SU-DHL-6 (cell line): Measurements from ENCODE around the gene RAD9A.

Source experiments
- EZH2phosphoT487 ChIP-seq: fragments of 200-600 bp; sonication (generic), shearing (Covaris generic); conservative IDR thresholded peaks from 2 replicates; pipeline ENCODE4 v1.6.1; 2018; ENCODE audit warnings: mild to moderate bottlenecking, antibody characterized with exemption, low read length, moderate library complexity, mixed read lengths
- TF ChIP-seq, protein P1 (sequence below): fragments of 200-600 bp; sonication (generic); IDR thresholded peaks from one replicate; pipeline ENCODE4 v1.5.1; 2017; ENCODE audit warnings: antibody characterized with exemption, mild to moderate bottlenecking, low read length, moderate library complexity; ENCODE audit not compliant: insufficient read depth, poor library complexity, severe bottlenecking

- TF ChIP-seq, protein P1, sequence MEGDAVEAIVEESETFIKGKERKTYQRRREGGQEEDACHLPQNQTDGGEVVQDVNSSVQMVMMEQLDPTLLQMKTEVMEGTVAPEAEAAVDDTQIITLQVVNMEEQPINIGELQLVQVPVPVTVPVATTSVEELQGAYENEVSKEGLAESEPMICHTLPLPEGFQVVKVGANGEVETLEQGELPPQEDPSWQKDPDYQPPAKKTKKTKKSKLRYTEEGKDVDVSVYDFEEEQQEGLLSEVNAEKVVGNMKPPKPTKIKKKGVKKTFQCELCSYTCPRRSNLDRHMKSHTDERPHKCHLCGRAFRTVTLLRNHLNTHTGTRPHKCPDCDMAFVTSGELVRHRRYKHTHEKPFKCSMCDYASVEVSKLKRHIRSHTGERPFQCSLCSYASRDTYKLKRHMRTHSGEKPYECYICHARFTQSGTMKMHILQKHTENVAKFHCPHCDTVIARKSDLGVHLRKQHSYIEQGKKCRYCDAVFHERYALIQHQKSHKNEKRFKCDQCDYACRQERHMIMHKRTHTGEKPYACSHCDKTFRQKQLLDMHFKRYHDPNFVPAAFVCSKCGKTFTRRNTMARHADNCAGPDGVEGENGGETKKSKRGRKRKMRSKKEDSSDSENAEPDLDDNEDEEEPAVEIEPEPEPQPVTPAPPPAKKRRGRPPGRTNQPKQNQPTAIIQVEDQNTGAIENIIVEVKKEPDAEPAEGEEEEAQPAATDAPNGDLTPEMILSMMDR: no peak
- no peak for TF ChIP-seq EZH2phosphoT487
Observed at GRCh38 chr11:67429038-67429668, 37.4 kb downstream of the RAD9A start.
